ENCODE measurements around the gene RAP1GAP. TPM values are rescaled to one million over a fixed set of nuclear protein-coding genes. Genes with fewer than 3 reads are reported as not detected.

Gene RAP1GAP
- polyA plus RNA-seq, 1 donor from 2014 or later = 9.8 TPM

DNA sequence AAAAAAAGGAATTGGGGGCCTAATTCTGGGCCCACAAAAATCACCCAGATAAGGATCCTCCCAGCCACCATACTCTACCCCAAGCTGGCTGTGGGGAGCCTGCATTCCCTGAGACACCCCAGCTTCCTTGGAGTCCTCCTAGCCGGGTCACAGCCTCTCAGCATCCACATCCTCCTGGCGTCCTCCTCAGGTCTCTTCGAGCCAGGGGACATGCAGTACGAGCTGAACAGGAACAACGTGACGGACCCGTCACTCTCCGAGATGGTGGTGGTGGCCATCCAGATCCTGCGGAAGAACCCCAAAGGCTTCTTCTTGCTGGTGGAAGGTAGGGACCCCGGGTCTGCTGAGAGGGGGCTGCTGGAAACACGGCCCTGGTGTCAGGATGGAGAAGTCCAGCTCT, 95.7 kb downstream of the RAP1GAP start:
- H3K9me2 ChIP-seq (ENCODE audit: insufficient read depth, low read length) = no peaks in the 10 kb centered on the region
- no peak overlapping the region for H3K27ac ChIP-seq (ENCODE audit: low read length)
- no peaks in the 10 kb centered on the region for H3F3A ChIP-seq (ENCODE audit: insufficient read depth, low read length, poor library complexity, severe bottlenecking)
- H3K9me3 ChIP-seq (ENCODE audit: low read length) = no peaks in the 10 kb centered on the region
- no peak overlapping the region for H2AFZ ChIP-seq (ENCODE audit: low read depth, low read length)
- no peaks in the 10 kb centered on the region for H3K36me3 ChIP-seq (ENCODE audit: insufficient read depth, low read length)
- no peaks in the 10 kb centered on the region for H3K79me2 ChIP-seq (replicated peaks; ENCODE audit: insufficient read depth, low read length)
- H3K9ac ChIP-seq (ENCODE audit: low read length) = no peak overlapping the region
- H3K4me2 ChIP-seq (ENCODE audit: low read length) = no peak overlapping the region
- TF ChIP-seq, protein P1, sequence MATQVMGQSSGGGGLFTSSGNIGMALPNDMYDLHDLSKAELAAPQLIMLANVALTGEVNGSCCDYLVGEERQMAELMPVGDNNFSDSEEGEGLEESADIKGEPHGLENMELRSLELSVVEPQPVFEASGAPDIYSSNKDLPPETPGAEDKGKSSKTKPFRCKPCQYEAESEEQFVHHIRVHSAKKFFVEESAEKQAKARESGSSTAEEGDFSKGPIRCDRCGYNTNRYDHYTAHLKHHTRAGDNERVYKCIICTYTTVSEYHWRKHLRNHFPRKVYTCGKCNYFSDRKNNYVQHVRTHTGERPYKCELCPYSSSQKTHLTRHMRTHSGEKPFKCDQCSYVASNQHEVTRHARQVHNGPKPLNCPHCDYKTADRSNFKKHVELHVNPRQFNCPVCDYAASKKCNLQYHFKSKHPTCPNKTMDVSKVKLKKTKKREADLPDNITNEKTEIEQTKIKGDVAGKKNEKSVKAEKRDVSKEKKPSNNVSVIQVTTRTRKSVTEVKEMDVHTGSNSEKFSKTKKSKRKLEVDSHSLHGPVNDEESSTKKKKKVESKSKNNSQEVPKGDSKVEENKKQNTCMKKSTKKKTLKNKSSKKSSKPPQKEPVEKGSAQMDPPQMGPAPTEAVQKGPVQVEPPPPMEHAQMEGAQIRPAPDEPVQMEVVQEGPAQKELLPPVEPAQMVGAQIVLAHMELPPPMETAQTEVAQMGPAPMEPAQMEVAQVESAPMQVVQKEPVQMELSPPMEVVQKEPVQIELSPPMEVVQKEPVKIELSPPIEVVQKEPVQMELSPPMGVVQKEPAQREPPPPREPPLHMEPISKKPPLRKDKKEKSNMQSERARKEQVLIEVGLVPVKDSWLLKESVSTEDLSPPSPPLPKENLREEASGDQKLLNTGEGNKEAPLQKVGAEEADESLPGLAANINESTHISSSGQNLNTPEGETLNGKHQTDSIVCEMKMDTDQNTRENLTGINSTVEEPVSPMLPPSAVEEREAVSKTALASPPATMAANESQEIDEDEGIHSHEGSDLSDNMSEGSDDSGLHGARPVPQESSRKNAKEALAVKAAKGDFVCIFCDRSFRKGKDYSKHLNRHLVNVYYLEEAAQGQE (IDR thresholded peaks at IDR 0.05; ENCODE audit: borderline replicate concordance) = no peak
- no peak for TF ChIP-seq SMC3 (conservative IDR thresholded peaks at IDR 0.05; ENCODE audit: poor library complexity)
- no peak for TF ChIP-seq RAD21 (conservative IDR thresholded peaks at IDR 0.05)
- TF ChIP-seq EZH2 (IDR thresholded peaks at IDR 0.05; ENCODE audit: borderline replicate concordance, insufficient read depth, low read length, poor library complexity, severe bottlenecking) = no peak
- no peak for TF ChIP-seq EP300 (conservative IDR thresholded peaks at IDR 0.05; ENCODE audit: poor library complexity, severe bottlenecking)
- no peak for TF ChIP-seq TAF1 (IDR thresholded peaks at IDR 0.05; ENCODE audit: low read depth)
- TF ChIP-seq, protein P2, sequence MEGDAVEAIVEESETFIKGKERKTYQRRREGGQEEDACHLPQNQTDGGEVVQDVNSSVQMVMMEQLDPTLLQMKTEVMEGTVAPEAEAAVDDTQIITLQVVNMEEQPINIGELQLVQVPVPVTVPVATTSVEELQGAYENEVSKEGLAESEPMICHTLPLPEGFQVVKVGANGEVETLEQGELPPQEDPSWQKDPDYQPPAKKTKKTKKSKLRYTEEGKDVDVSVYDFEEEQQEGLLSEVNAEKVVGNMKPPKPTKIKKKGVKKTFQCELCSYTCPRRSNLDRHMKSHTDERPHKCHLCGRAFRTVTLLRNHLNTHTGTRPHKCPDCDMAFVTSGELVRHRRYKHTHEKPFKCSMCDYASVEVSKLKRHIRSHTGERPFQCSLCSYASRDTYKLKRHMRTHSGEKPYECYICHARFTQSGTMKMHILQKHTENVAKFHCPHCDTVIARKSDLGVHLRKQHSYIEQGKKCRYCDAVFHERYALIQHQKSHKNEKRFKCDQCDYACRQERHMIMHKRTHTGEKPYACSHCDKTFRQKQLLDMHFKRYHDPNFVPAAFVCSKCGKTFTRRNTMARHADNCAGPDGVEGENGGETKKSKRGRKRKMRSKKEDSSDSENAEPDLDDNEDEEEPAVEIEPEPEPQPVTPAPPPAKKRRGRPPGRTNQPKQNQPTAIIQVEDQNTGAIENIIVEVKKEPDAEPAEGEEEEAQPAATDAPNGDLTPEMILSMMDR (IDR thresholded peaks at IDR 0.05; ENCODE audit: poor library complexity, severe bottlenecking) = no peak
- no peak for TF ChIP-seq POLR2AphosphoS5 (IDR thresholded peaks at IDR 0.05)
- TF ChIP-seq MXI1 (conservative IDR thresholded peaks at IDR 0.05; ENCODE audit: poor library complexity, severe bottlenecking) = no peak
- H4K20me1 ChIP-seq (ENCODE audit: insufficient read depth) = no peaks in the 10 kb centered on the region
- no peaks in the 10 kb centered on the region for H3K27me3 ChIP-seq (ENCODE audit: insufficient read depth, low read depth, low read length)
- no peak overlapping the region for H3K4me3 ChIP-seq (ENCODE audit: low read length)

DNA sequence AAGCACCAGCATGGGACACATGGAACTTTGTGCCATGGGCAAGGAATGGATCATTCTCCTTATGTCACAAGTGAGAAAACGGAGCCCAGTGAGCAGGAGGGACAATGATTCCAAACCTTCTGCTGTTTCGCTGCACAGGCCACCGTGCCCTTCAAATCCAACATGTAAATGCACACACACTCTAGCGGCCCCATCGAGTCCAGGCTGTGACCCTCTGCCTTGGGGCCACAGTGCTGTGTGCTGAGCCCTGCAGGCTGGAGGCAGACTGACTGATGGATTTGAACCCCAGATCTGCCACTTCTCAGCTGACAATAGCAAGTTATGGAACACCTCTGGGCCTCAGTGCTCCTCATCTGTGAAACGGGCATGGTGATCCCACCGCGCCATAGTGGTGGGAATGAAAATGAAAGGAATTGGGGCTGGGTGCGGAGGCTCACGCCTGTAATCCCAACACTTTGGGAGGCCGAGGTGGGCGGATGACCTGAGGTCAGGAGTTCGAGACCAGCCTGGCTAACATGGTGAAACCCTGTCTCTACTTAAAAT, 96.4 kb downstream of the RAP1GAP start:
- H3K9ac ChIP-seq (ENCODE audit: low read length) = no peak overlapping the region
- H3K36me3 ChIP-seq (ENCODE audit: insufficient read depth, low read length) = no peaks in the 10 kb centered on the region
- no peak for TF ChIP-seq TAF1 (IDR thresholded peaks at IDR 0.05; ENCODE audit: low read depth)
- TF ChIP-seq SMC3 (conservative IDR thresholded peaks at IDR 0.05; ENCODE audit: poor library complexity) = no peak
- TF ChIP-seq RAD21 (conservative IDR thresholded peaks at IDR 0.05) = no peak
- TF ChIP-seq, protein P1 (IDR thresholded peaks at IDR 0.05; ENCODE audit: borderline replicate concordance) = no peak
- TF ChIP-seq POLR2AphosphoS5 (IDR thresholded peaks at IDR 0.05) = no peak
- TF ChIP-seq MXI1 (conservative IDR thresholded peaks at IDR 0.05; ENCODE audit: poor library complexity, severe bottlenecking) = no peak
- no peak for TF ChIP-seq EP300 (conservative IDR thresholded peaks at IDR 0.05; ENCODE audit: poor library complexity, severe bottlenecking)
- TF ChIP-seq, protein P2 (IDR thresholded peaks at IDR 0.05; ENCODE audit: poor library complexity, severe bottlenecking) = no peak
- TF ChIP-seq EZH2 (IDR thresholded peaks at IDR 0.05; ENCODE audit: borderline replicate concordance, insufficient read depth, low read length, poor library complexity, severe bottlenecking) = no peak
- H3K27ac ChIP-seq (ENCODE audit: low read length) = no peak overlapping the region
- no peaks in the 10 kb centered on the region for H3K9me3 ChIP-seq (ENCODE audit: low read length)
- no peaks in the 10 kb centered on the region for H3K9me2 ChIP-seq (ENCODE audit: insufficient read depth, low read length)
- no peaks in the 10 kb centered on the region for H3K79me2 ChIP-seq (replicated peaks; ENCODE audit: insufficient read depth, low read length)
- no peak overlapping the region for H2AFZ ChIP-seq (ENCODE audit: low read depth, low read length)
- no peaks in the 10 kb centered on the region for H3K27me3 ChIP-seq (ENCODE audit: insufficient read depth, low read depth, low read length)
- H3F3A ChIP-seq (ENCODE audit: insufficient read depth, low read length, poor library complexity, severe bottlenecking) = no peaks in the 10 kb centered on the region
- no peak overlapping the region for H3K4me2 ChIP-seq (ENCODE audit: low read length)
- no peak overlapping the region for H3K4me3 ChIP-seq (ENCODE audit: low read length)
- H4K20me1 ChIP-seq (ENCODE audit: insufficient read depth) = no peaks in the 10 kb centered on the region

All from neural cell (in vitro differentiated cells).